Stimulated activated CD4-positive, alpha-beta T cell treated with anti-CD3 and anti-CD28 coated beads, Interleukin-1b, Interleukin-23, amount 100 ng/mL, for 4 hours (primary cell): ENCODE measurements around the gene DNM2.
A peak's percentile ranks its signal among the peaks of the same experiment; 100 is the strongest.
"Not testable (repeated sequence)": the region's sequence is repeated elsewhere in the genome, so short reads cannot be mapped to it uniquely, and the experiment has no call there.

Experiments
- DNase-seq, 2 donors: peaks; one replicate each; pipeline ENCODE4 v3.0.0-alpha.2; 2020; ENCODE audit warnings: low read depth in 2 of 2

DNM2 gene

GRCh38 chr19:10866495-10866894 lies 148.6 kb downstream of the DNM2 start:
- DNase-seq = no peak

- no peak for DNase-seq
Observed at GRCh38 chr19:10868872-10869547, 151.1 kb downstream of the DNM2 start.

GRCh38 chr19:10869872-10870311 lies 152.0 kb downstream of the DNM2 start:
- DNase-seq = not testable (repeated sequence)

- no peak for DNase-seq
Observed at GRCh38 chr19:10870501-10870954, 152.6 kb downstream of the DNM2 start.

GRCh38 chr19:10870955-10871603 lies 153.2 kb downstream of the DNM2 start, which contains the start of gene CARM1:
CARM1 (plus strand) TSS chr19:10871553; CDS start chr19:10871703, 150 bp downstream.
- DNase-seq = peak; percentile 99 to 100

- DNase-seq = peak in 1 of 2 donors; percentile 35
Observed at GRCh38 chr19:10871711-10872545, 154.0 kb downstream of the DNM2 start.

GRCh38 chr19:10872546-10873107 lies 154.7 kb downstream of the DNM2 start:
- peak in 1 of 2 donors; percentile 36 for DNase-seq

GRCh38 chr19:10874024-10874423 lies 156.1 kb downstream of the DNM2 start:
- no peak for DNase-seq

GRCh38 chr19:10876459-10877240 lies 158.8 kb downstream of the DNM2 start:
- no peak for DNase-seq

GRCh38 chr19:10877608-10878007 lies 159.7 kb downstream of the DNM2 start:
- DNase-seq = not testable (repeated sequence)

GRCh38 chr19:10878253-10878652 lies 160.4 kb downstream of the DNM2 start:
- no peak for DNase-seq
